GM21717 (cell line): ENCODE measurements around the gene CA4.

Experiments
- ATAC-seq: cut with Tn5 transposase; IDR thresholded peaks from one replicate; pipeline ENCODE4 v1.9.1; 2021; ENCODE audit warnings: mild to moderate bottlenecking, moderate library complexity; ENCODE audit not compliant: unreplicated experiment

Gene CA4

GRCh38 chr17:60154616-60155426 is 5.0 kb downstream of the CA4 start:
- ATAC-seq = no peak

GRCh38 chr17:60155427-60155814 is 5.6 kb downstream of the CA4 start:
- no peak for ATAC-seq

- no peak for ATAC-seq
Measured at GRCh38 chr17:60155815-60156214, 6.0 kb downstream of the CA4 start.

- no peak for ATAC-seq
Measured at GRCh38 chr17:60156746-60157145, 7.0 kb downstream of the CA4 start.

- no peak for ATAC-seq
Measured at GRCh38 chr17:60157487-60158040, 7.8 kb downstream of the CA4 start.

- no peak for ATAC-seq
Measured at GRCh38 chr17:60158751-60159478, 9.1 kb downstream of the CA4 start.

GRCh38 chr17:60159479-60159866 is 9.7 kb downstream of the CA4 start:
- ATAC-seq = no peak

- no peak for ATAC-seq
Measured at GRCh38 chr17:60160829-60161501, 11.2 kb downstream of the CA4 start.

- no peak for ATAC-seq
Measured at GRCh38 chr17:60161598-60162330, 12.0 kb downstream of the CA4 start.

GRCh38 chr17:60163108-60163784 is 13.5 kb downstream of the CA4 start:
- ATAC-seq = no peak

- ATAC-seq = no peak
Measured at GRCh38 chr17:60164164-60164563, 14.4 kb downstream of the CA4 start.

GRCh38 chr17:60164697-60165096 is 14.9 kb downstream of the CA4 start:
- ATAC-seq = no peak

- ATAC-seq = no peak
Measured at GRCh38 chr17:60165223-60165622, 15.4 kb downstream of the CA4 start.

GRCh38 chr17:60165971-60166370 is 16.2 kb downstream of the CA4 start:
- ATAC-seq = no peak

- ATAC-seq = no peak
Measured at GRCh38 chr17:60167065-60167741, 17.4 kb downstream of the CA4 start.

- no peak for ATAC-seq
Measured at GRCh38 chr17:60168654-60169053, 18.9 kb downstream of the CA4 start.

GRCh38 chr17:60169921-60170817 is 20.4 kb downstream of the CA4 start:
- ATAC-seq = no peak

GRCh38 chr17:60170835-60171752 is 21.3 kb downstream of the CA4 start:
- no peak for ATAC-seq
